OCI-M2 (cell line): Measurements from ENCODE around the gene NECTIN4.

Experiments used
- DNase-seq: peaks from one replicate; lab custom pipeline; 2025; ENCODE audit not compliant: unreplicated experiment; lab: John Stamatoyannopoulos, UW

NECTIN4 gene

DNA sequence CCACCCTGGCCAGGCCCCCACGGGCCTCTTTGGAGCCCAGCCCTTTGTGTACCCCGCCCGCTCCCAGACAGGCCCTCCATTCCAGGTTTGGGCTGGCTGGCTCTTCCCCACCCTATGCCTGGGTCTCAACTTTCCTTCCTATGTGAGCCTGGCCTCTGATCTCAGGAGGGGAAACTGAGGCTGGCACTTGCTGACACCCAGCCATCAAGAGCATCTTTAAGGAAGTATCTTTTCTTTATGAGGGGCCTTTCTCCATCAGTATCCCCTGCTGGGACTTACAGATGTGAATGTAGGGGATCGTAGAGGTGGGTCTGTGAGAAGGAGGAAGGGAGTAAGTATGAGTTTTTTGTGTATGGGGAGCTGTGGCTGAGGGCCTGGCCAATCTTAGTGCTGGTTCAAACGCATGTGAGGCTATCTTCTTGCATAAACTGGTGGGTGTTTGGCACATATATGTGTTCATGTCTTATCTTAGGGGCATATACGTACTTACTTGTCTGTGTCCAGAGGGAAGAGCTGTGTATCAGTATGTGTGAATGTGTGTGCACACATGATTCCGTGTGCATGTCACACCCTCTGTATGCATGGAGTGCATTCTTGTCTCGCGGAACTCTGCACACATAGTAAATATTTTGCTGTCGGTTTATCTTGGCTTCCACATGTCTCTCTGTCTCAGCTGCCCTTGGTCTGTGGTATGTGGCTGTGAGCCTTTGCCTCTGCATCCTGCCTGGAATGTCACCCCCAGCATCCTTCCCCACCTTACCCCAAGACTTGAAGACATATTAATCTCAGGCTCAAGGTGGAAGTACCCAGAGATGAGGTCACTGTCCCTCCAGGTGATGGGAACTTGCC, 5.4 kb downstream of the NECTIN4 start:
- no peak for DNase-seq

DNA sequence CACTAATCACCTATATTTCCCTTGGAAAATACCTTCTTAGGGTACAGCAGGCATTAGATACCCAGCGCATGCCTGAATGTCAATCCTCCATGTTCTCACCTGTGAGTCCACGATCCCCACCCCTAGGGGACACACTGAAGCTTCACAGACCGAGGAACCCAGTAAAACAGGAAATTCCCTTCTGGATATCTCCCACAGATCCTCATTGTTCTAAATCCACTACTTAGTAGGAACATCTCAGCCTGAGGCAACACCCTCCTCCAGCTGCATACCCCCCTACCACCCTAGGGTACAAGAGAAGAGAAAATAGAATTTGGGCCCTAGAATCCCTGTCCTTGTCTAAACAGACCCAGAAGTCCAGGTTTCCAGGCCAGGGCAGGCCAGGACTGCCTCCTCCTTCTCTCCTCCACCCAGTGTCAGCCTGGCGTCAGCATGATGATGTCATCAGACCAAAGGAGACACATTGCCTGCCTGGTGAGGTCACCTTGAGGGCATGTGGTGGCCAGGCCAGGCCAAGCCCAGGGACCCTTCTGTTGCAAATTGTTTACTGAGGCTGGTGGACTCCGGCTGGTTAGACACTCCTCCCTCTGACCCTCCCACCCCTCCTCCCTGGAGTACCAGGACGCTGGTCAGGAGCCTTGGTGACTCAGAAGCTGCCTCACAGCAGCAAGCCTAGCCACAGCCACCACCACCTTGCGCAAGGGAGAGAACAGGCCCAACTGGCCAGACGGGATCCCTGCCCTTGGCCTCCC, 6.2 kb downstream of the NECTIN4 start:
- DNase-seq: no peak

DNA sequence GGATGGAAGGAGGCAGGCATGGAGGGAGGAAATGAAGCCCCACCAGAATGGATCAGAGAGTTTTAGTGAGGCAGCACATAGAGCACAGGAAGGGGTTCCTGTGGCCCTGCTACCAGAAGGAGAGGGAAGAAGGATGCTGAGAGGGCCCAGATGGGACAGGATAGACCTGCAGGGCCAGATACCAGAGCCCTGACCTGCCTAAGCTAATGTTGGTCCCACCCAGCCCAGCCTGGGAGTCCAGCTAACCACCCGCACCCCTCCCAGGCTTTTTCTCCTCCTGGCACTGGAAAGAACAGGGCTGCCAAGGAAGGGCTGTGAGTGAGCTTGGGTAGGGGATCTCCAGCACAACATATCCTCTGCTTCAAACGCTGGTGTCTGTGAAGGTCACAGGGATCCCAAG, 6.9 kb downstream of the NECTIN4 start:
- no peak for DNase-seq

DNA sequence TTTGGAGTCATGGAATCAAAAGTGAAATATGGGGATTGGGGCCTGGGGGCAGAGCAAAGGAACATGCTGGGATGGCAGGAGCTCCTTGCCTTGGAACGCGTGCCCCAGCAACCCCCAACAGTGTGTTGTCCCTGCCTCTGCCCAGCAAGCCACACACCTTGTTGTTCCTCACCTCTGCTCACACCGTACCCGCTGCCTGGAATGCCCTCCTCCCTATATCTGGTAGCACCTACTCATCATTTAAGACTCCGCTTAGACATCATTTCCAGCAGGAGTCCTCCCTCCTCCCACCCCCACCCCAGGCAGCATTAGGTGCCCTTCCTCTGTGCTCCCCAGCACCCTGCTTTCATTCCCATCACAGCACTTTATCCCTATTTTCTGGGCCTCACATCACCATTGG, 7.8 kb downstream of the NECTIN4 start:
- DNase-seq: no peak

DNA sequence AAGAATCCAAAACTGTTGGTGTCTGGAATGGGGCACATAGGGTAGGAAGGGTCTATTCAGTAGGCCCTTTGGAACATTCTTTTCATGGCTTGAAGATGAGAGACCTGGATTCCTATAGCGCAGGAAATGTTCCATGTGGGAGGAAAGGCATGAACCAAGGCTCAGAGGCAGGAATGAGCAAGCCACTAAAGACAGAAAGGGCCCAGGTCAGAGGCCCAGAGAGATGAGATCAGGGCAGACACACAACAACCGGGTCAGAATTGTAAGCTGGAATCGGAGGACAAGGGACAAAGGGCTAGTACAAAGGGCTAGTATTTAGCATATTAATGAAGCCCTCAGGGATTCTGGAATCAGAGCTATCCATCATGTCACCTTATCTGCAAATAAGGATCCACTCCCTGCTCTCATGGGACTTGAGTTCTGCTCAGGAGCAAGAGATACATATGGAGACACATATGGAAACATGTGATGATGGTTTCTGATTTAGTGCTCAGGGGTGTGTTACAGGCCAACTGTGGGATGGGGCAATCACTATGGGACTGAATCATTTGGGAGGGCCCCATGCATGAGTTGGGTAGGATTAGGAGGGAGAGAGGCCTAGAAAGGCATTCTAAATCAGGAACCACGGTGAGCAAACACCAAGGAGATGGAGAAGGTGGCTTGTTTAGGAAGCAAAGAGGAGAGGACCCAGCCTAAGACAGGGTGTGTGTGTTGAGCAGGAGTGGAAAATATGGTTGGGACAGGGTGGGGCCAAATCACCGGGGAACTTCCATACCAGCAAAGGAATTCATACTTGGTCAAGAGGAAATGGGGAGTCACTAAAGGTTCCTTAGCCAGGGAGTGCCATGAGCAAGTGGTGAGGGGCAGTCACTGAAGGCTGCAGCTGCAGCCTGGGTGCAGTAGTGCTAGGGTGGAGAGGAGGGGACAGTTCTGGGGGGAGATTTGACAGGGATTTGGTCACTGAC, 8.6 kb downstream of the NECTIN4 start:
- DNase-seq: no peak

DNA sequence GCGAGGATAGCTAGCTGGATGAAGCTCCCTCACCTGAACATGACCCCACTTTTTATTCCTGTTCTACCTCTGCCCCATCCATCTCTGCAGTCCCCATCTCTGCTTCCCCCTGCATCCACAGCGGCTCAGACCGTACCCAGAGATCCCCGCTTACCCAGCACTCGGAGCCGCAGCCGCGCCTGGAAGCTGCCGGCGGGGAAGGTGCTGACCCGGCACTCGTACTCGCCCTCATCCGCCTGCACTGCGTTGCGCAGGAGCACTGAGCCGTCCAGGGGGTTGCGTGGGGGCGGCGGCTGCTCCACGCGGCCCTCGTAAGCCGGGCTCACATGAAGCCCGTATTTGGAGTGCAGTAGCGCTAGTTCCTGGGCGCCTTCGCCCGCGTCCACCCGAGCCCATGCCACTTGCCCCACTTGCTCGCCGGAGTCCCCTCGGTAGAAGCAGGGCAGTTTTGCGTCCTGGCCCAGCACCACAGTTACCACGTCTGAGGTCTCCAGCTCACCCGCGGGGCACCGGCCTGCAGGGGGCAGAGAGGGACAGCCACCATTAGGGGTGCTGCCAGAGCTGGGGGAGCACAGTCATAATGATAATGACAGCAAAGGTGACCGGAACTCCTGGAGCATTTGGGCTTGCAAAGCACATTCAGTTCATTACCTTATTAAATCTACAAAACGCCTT, 9.8 kb downstream of the NECTIN4 start:
- no peak for DNase-seq

DNA sequence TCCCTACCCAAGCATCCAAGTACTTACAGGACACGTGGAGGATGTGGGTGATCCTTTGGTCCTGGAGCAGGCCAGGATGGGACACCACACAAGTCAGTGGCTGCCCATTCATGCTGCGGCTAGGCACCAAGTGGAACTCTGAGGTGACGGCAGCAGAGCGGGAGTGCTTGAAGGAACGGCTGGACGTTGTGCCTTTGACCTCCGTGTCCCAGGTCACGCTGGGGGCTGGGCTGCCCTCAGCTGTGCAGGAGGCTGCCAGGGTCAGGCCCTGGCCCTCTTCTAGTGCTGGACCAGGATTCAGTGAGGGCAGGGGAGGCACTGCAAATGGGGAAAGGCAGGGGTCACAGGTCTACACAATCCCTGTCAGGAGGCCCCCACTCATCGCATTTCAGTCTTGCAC, 11.9 kb downstream of the NECTIN4 start:
- no peak for DNase-seq

GRCh38 chr1:161076410-161076809, 12.9 kb downstream of the NECTIN4 start:
- DNase-seq: no peak

- DNase-seq: no peak
Measured at GRCh38 chr1:161074676-161075368, 14.5 kb downstream of the NECTIN4 start.

DNA sequence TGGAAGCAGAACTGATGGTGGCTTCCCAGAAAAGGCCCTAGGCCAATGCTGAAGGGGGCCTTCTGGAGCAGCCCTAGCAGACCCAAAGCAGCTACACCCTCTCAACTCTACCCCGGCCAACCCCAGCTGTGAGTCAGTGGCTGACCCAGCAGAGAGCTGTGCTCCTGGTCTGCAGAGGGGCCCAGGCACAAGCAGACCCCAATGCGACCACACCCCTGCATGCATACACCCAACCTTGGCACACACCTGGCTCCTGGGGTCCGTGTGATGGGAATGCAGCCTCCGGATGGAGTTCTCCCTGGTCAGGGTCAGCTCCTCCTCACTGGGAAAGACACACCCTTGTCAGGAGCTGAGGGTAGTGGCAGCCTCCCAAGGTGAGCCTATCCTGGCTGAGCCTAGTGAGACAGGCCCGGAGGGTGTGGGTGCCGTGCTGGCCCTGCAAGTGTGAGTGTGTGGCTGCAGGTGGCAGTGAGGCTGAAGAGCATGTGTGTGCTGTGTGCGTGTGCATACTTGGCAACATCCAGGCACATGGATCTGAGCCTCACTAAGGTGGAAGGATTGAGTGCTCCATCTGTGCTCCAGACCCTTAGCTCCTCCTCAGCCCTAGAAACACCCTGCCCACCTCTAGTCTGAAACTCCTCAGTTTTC, 15.8 kb downstream of the NECTIN4 start:
- no peak for DNase-seq

- DNase-seq: no peak
Measured at GRCh38 chr1:161072751-161073449, 16.5 kb downstream of the NECTIN4 start.

DNA sequence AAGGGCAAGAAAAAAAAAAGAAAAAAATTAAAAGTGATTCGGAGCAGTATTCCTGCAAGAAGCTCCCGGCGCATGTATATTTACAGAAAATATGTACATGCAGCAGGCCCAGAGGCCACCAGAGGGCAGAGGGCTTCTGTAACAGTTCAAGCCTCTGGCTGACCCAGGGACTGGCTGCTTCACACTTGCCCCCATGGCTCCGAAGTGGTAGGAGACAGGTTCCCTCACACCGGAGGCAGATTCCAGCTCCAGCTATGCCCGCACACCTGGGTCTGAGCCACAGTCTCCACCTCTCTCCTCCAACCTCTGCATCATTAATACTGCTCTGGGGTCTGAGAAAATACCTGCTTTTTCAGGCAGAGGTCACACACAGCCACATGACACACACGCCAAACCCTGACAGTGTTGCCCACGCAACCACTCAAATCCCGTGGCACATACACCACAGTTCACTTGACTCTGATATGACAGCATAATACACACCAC, 17.4 kb downstream of the NECTIN4 start:
- DNase-seq: no peak

DNA sequence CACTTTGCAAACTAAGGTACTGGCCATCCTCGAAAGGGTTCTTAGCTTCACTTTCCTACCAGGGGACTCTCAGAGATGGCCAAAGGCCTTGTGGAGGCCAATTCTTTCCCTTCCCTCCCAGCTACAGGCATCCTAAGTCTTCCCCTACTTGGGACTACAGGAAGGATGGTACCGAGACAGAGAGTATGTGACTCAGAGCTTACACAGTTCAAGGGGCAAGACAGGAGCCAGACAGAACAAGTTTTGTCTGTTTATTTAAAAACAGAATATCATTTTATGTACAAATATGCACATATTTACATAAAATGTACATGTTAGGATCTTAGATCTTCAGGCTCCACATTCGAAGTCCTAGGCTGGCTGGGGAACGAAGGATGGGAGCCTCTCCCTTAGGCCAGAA, 18.6 kb downstream of the NECTIN4 start:
- DNase-seq: no peak

GRCh38 chr1:161069731-161070270, 19.6 kb downstream of the NECTIN4 start, which contains the start of gene ARHGAP30:
Gene ARHGAP30 (minus strand): TSS chr1:161069891. CDS start chr1:161069624, 267 bp downstream.
- no peak for DNase-seq

DNA sequence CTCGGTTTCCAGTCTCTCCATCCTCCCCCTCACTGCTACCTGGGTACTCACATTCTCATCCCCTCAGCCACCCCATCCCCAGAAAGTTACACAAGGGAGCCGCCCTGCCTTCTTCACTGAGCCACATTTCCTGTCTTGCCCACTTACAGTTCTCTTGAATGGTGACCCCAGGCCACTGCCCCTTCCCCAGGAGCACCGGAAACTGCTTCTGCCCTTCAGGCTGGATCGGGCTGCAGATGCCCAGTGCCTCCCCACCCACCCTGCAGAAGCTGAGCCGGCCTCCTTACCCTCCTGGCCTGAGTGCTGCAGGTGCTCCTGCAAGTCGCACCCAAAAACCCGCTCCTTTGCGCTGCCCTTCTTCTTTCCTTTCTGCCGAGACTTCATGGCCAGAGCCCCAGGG, 20.1 kb downstream of the NECTIN4 start:
- no peak for DNase-seq

GRCh38 chr1:161068306-161069234, 20.8 kb downstream of the NECTIN4 start:
- peak; percentile 4 for DNase-seq

GRCh38 chr1:161066694-161067093, 22.7 kb downstream of the NECTIN4 start:
- no peak for DNase-seq
